Measurements from ENCODE around the gene ARHGAP26.

ARHGAP26 gene

DNA sequence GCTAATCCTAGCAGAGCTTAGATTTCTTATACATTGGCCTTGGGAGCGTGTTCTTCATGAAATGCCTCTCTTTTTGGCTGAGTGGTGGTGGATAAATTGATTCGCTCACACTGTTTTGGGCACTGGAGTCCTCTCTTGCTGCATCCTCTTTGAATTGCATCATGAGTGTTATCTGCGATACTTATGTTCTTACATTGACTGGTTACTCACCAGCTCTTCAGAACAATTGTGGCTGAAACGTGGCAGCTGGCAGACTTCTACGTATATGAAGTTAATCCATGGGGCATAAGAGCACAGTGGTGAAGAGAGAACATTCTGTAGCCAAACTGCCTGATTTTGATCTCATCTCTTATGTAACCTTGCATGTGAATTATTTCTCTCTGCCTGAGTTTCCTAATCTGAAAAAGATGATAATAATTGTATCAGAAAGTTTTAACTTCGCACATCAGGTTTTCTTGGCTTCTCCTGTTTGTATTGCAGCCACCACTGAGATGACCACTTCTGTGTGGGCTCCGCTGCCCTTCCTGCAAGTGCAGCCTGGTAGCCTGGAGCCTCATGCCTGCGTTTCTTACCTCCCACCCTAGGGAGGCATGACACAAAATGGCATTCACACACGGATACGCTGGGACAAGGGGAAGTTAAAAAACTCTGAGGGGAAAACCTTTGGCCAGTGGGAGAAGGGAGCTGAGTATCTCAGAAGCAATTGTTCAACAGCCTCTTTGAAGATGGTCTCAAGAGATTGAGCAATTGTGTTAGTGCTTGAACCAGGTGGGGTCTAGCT, 295.2 kb downstream of the ARHGAP26 start:
- in situ Hi-C loops (cut with MboI; ENCODE audit: low pct_unique_long_range_greater_than_20kb, low sequenced_read_pairs, unreplicated experiment): no loop called here
- TF ChIP-seq, protein P1, sequence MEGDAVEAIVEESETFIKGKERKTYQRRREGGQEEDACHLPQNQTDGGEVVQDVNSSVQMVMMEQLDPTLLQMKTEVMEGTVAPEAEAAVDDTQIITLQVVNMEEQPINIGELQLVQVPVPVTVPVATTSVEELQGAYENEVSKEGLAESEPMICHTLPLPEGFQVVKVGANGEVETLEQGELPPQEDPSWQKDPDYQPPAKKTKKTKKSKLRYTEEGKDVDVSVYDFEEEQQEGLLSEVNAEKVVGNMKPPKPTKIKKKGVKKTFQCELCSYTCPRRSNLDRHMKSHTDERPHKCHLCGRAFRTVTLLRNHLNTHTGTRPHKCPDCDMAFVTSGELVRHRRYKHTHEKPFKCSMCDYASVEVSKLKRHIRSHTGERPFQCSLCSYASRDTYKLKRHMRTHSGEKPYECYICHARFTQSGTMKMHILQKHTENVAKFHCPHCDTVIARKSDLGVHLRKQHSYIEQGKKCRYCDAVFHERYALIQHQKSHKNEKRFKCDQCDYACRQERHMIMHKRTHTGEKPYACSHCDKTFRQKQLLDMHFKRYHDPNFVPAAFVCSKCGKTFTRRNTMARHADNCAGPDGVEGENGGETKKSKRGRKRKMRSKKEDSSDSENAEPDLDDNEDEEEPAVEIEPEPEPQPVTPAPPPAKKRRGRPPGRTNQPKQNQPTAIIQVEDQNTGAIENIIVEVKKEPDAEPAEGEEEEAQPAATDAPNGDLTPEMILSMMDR (IDR thresholded peaks at IDR 0.05; ENCODE audit: extremely low read depth, insufficient read depth, missing control alignments): no peak
- DNase-seq (ENCODE audit: low spot score): no peak

- TF ChIP-seq, protein P1 (IDR thresholded peaks at IDR 0.05; ENCODE audit: extremely low read depth, insufficient read depth, missing control alignments): no peak
- in situ Hi-C loops (cut with MboI; ENCODE audit: low pct_unique_long_range_greater_than_20kb, low sequenced_read_pairs, unreplicated experiment): no loop called here
- no peak for DNase-seq (ENCODE audit: low spot score)
Observed at GRCh38 chr5:143065996-143066522, 295.9 kb downstream of the ARHGAP26 start.

GRCh38 chr5:143066556-143067281, 296.5 kb downstream of the ARHGAP26 start:
- TF ChIP-seq, protein P1 (IDR thresholded peaks at IDR 0.05; ENCODE audit: extremely low read depth, insufficient read depth, missing control alignments): no peak
- in situ Hi-C loops (cut with MboI; ENCODE audit: low pct_unique_long_range_greater_than_20kb, low sequenced_read_pairs, unreplicated experiment): no loop called here
- DNase-seq (ENCODE audit: low spot score): peak; percentile 44

- TF ChIP-seq, protein P1 (IDR thresholded peaks at IDR 0.05; ENCODE audit: extremely low read depth, insufficient read depth, missing control alignments): no peak
- in situ Hi-C loops (cut with MboI; ENCODE audit: low pct_unique_long_range_greater_than_20kb, low sequenced_read_pairs, unreplicated experiment): no loop called here
- DNase-seq (ENCODE audit: low spot score): no peak
Observed at GRCh38 chr5:143068712-143069111, 298.5 kb downstream of the ARHGAP26 start.

DNA sequence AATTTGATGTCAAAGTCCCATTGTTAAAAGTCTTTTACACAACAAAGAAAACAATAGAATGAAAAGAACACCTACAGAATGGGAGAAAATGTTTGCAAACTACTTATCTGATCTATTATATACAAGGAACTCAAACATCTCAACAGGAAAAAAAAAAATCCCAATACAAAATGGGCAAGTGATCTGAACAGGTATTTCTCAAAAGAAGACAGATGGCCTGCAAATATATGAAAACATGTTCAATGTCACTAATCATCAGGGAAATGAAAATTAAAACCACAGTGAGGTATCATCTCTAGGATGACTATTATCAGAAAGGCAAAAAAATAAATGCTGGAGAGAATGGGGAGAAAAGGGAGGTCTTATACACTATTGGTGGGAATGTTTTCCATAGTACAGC, 301.8 kb downstream of the ARHGAP26 start:
- no peak for DNase-seq (ENCODE audit: low spot score)
- in situ Hi-C loops (cut with MboI; ENCODE audit: low pct_unique_long_range_greater_than_20kb, low sequenced_read_pairs, unreplicated experiment): no loop called here
- TF ChIP-seq, protein P1 (IDR thresholded peaks at IDR 0.05; ENCODE audit: extremely low read depth, insufficient read depth, missing control alignments): no peak

DNA sequence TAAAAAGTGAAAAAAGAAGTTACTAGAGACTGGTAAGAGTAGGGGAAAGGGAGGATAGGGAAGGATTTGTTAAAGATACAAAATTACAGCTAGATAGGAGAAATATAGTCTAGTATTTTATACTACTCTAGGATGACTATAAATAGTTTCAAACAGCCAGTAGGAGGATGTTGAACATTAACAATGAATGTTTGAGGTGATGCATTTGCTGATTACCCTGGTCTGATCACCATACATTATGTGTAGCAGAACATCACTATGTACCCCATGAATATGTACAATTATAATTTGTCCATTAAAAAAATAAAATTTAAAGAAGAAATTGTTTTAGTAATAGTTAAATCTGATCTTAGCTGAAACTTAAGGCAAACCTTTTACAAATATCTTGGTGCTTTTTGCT, 302.6 kb downstream of the ARHGAP26 start:
- no peak for DNase-seq (ENCODE audit: low spot score)
- TF ChIP-seq, protein P1 (IDR thresholded peaks at IDR 0.05; ENCODE audit: extremely low read depth, insufficient read depth, missing control alignments): no peak
- in situ Hi-C loops (cut with MboI; ENCODE audit: low pct_unique_long_range_greater_than_20kb, low sequenced_read_pairs, unreplicated experiment): no loop called here
